Measurements from ENCODE around the gene LLGL1.

- TF ChIP-seq CTCF (IDR thresholded peaks at IDR 0.05) (no peak), EZH2 (IDR thresholded peaks at IDR 0.05) (no peak), EZH2phosphoT487 (IDR thresholded peaks at IDR 0.05) (no peak)
Observed at GRCh38 chr17:18257268-18257981, 32.0 kb downstream of the LLGL1 start.
